ENCODE results near the gene POLRMT.

The POLRMT gene

DNA sequence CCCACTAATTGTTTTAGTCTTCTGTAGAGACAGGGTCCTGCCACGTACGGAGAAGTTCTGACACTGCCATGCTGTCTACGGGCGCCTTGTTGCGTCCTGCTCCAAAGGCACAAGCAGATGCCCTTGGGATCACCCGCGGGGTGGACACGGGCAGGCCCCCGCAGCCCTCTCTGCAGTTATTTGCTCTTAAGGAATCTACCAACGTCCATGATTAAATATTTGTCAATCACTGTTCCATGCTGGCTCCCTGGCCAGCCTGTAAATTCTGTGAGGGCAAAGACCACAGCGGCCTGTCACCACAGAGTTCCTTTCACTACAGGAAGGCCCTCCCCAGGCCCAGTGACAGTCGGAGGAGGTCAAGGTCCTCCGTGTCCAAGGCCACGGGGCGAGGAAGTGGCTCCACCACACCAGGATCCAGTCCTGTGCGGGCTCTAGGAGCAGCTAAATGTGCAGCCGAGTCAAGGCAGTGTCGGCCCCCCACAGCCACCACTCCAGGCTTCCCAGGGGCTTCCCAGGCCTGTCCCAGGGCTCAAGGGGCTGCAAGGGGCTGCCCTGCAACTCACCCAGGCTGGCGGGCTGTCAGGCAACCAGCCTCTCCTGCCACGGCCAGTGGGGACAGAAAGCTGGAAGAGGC is 27.6 kb upstream of the POLRMT start:
- peak overlapping the region; percentile 95 for H3K4me3 ChIP-seq (ENCODE audit: low read length)
- H3K9me3 ChIP-seq (replicated peaks; ENCODE audit: low read length) = no peaks in the 10 kb centered on the region
- H3K9ac ChIP-seq (ENCODE audit: low read depth, low read length) = peak overlapping the region; percentile 99
- peak overlapping the region; percentile 100 for H3K4me2 ChIP-seq (ENCODE audit: low read length)
- no peaks in the 10 kb centered on the region for H3K27me3 ChIP-seq (ENCODE audit: control insufficient read depth, insufficient read depth, low read length)
- peaks cover 67% of the 10 kb centered on the region for H3K4me1 ChIP-seq (ENCODE audit: control insufficient read depth, insufficient read depth, low read length)
- peaks cover 11% of the 10 kb centered on the region for H3K36me3 ChIP-seq (ENCODE audit: insufficient read depth, low read length)

DNA sequence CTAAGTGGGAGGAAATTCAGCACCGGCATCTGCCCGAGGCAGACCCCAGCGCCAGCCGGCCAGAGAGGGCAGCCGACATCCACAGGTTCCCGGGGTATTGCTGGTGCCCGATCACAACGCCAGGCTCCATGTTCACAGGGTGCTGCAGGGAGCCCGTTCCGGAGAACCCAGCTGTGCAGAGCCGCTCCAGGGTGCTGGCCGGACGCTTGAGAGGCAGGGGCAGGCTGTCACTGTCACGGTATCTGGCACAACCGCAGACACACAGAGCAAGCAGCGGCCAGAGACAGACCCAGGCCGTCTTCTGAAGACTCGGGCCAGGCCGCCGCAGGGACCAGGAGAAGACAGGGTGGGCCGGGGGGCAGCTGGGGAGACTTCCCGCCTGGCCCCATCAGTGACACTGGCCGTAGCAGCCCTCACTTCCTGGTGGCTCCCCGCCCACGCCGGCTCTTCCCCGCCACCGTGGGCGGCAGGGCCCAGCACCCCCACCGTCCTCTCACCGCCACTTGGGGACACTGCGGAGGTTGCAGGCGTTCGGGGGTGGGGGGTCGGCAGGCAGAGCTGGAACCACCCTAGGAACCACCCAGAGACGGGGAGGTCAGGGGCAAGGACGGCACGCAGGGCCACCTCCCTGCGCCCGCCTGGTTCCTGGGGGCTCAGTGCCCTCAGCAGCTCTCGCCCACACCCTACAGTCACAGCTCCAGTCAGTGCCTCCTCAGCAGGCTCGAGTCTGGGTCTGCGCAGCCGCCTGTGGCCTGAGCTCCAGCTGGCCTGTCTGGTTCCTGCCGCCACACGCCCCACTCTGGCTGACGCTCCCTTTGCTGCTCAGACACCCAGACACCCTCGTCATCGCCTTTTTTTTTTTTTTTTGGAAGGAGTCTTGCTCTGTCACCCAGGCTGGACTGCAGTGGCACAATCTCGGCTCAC is 25.8 kb upstream of the POLRMT start:
- H3K9ac ChIP-seq (ENCODE audit: low read depth, low read length) = peak overlapping the region; percentile 54
- H3K4me2 ChIP-seq (ENCODE audit: low read length) = peak overlapping the region; percentile 100
- H3K27me3 ChIP-seq (ENCODE audit: control insufficient read depth, insufficient read depth, low read length) = no peaks in the 10 kb centered on the region
- no peaks in the 10 kb centered on the region for H3K9me3 ChIP-seq (replicated peaks; ENCODE audit: low read length)
- H3K36me3 ChIP-seq (ENCODE audit: insufficient read depth, low read length) = peaks cover 16% of the 10 kb centered on the region
- peaks cover 69% of the 10 kb centered on the region for H3K4me1 ChIP-seq (ENCODE audit: control insufficient read depth, insufficient read depth, low read length)
- peak overlapping the region; percentile 60 for H3K4me3 ChIP-seq (ENCODE audit: low read length)

DNA sequence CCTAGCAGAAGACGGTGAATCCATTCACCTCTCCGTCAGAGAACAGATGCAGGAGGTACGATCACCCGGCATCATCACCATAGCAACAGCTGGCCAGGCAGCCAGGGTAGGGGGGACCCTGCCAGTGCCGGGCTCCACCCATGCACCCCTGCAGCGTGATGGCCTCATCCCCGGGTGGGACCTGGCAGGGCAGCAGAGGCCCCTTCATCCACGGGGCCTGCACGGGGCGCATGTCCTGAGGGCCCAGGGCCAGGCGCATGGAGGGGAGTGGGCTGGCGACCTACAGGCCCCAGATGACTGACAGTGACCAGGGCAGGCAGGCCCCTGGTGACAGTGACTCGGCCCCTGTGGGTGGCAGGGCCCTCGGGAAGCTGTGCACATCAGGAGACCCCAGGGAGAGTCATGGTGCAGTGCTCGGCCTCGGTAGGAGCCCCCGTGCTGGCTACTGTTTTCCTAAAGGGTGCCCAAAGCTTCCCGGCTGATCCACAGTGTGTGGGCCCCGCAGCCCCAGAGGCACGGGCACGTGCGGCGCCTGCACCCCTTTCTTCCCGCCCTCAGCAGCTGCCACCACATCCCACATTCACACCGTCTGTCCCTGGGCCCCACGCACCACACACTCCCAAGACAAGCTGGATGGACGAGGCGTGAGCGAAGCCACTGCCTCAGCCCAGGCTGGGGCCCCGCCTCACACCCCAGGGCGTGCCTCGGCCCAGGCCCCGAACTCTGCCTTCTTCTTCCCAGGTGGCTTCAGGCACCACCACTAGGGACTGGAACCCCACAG is 24.9 kb upstream of the POLRMT start:
- peak overlapping the region; percentile 54 for H3K9ac ChIP-seq (ENCODE audit: low read depth, low read length)
- no peaks in the 10 kb centered on the region for H3K9me3 ChIP-seq (replicated peaks; ENCODE audit: low read length)
- H3K36me3 ChIP-seq (ENCODE audit: insufficient read depth, low read length) = peaks cover 25% of the 10 kb centered on the region
- H3K27me3 ChIP-seq (ENCODE audit: control insufficient read depth, insufficient read depth, low read length) = no peaks in the 10 kb centered on the region
- H3K4me1 ChIP-seq (ENCODE audit: control insufficient read depth, insufficient read depth, low read length) = peaks cover 60% of the 10 kb centered on the region
- H3K4me2 ChIP-seq (ENCODE audit: low read length) = peak overlapping the region; percentile 100
- H3K4me3 ChIP-seq (ENCODE audit: low read length) = peak overlapping the region; percentile 60

DNA sequence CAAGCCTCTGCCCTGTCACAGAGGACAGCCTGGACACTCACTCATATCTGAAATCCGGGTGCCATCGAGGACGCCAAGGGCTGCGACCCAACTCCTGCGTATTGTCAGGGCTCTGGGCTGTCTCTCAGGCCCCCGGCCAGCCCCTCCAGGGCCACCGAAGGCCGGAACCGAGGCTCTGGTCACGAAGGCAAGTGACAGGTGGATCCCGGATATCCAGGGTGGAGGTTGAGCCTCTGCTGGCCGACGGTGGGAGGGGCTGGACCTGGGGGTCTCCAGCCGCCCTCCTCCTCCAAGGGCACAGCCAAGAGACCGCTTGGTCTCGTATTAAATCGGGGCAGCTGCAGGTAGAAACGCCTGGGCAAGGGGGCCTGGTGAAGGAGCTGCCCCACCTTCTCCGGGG is 24.3 kb upstream of the POLRMT start:
- peaks cover 60% of the 10 kb centered on the region for H3K4me1 ChIP-seq (ENCODE audit: control insufficient read depth, insufficient read depth, low read length)
- no peak overlapping the region for H3K4me3 ChIP-seq (ENCODE audit: low read length)
- H3K9me3 ChIP-seq (replicated peaks; ENCODE audit: low read length) = no peaks in the 10 kb centered on the region
- H3K27me3 ChIP-seq (ENCODE audit: control insufficient read depth, insufficient read depth, low read length) = no peaks in the 10 kb centered on the region
- no peak overlapping the region for H3K9ac ChIP-seq (ENCODE audit: low read depth, low read length)
- H3K4me2 ChIP-seq (ENCODE audit: low read length) = no peak overlapping the region
- H3K36me3 ChIP-seq (ENCODE audit: insufficient read depth, low read length) = peaks cover 31% of the 10 kb centered on the region

DNA sequence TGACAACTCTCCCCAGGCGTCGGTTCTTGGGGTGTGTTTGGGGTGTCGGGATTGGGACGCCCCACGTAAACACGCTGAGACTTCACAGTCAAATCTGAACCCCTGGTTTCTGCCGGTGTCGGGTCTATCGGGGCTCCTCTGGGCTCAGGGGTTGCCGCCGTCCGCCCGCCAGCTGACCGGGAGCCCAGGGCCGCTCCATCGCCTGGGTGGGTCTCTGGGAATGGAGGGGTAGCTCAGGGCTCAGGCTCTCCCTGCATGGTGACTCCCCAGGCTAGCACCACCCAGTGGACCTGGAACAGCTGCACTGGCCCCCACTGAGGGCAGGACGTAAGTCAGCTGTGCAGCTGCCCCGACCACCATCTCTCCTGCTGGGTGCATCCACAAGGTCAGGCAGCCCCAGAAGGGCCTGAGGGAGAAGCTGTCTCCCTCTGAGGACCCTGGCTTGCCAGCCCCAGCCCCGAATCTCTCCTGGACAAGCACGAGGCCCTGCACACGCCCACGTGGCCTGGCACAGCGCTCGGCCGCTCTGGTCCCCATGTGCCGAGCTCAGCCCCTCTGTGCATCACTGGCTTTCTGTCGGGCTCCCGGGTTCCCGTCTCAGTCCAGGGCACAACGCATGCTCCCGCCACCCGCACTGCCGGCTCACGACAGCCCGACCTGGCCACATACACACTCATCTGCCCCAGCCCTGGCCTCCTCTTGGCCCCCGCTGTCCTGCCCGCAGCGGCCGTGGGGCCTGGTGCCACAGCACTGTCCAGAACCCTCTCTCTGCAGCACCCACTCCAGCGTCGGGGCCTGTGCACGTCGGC is 23.6 kb upstream of the POLRMT start:
- no peak overlapping the region for H3K9ac ChIP-seq (ENCODE audit: low read depth, low read length)
- peaks cover 60% of the 10 kb centered on the region for H3K4me1 ChIP-seq (ENCODE audit: control insufficient read depth, insufficient read depth, low read length)
- no peaks in the 10 kb centered on the region for H3K27me3 ChIP-seq (ENCODE audit: control insufficient read depth, insufficient read depth, low read length)
- H3K36me3 ChIP-seq (ENCODE audit: insufficient read depth, low read length) = peaks cover 33% of the 10 kb centered on the region
- no peak overlapping the region for H3K4me3 ChIP-seq (ENCODE audit: low read length)
- no peak overlapping the region for H3K4me2 ChIP-seq (ENCODE audit: low read length)
- H3K9me3 ChIP-seq (replicated peaks; ENCODE audit: low read length) = no peaks in the 10 kb centered on the region

DNA sequence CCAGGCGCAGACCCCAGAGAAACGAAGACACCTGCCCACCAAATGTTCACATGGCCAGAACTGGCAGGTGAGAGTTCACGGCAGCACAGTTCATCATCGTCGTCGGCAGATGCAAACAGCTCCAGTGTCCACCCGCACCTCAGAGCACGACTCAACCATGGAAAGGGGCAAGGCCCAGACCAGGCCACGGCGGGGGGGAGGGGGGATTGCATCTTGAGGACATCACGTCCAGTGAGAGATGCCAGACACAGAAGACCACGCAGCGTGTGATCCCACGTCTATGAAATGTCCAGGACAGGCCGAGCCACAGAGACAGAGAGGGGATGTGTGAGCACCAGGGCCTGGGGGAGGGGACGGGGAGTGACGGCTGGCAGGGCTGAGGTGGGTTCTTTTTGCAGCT is 22.4 kb upstream of the POLRMT start:
- H3K27me3 ChIP-seq (ENCODE audit: control insufficient read depth, insufficient read depth, low read length) = no peaks in the 10 kb centered on the region
- no peaks in the 10 kb centered on the region for H3K9me3 ChIP-seq (replicated peaks; ENCODE audit: low read length)
- H3K4me2 ChIP-seq (ENCODE audit: low read length) = no peak overlapping the region
- no peak overlapping the region for H3K4me3 ChIP-seq (ENCODE audit: low read length)
- peaks cover 45% of the 10 kb centered on the region for H3K36me3 ChIP-seq (ENCODE audit: insufficient read depth, low read length)
- H3K9ac ChIP-seq (ENCODE audit: low read depth, low read length) = no peak overlapping the region
- H3K4me1 ChIP-seq (ENCODE audit: control insufficient read depth, insufficient read depth, low read length) = peaks cover 48% of the 10 kb centered on the region

DNA sequence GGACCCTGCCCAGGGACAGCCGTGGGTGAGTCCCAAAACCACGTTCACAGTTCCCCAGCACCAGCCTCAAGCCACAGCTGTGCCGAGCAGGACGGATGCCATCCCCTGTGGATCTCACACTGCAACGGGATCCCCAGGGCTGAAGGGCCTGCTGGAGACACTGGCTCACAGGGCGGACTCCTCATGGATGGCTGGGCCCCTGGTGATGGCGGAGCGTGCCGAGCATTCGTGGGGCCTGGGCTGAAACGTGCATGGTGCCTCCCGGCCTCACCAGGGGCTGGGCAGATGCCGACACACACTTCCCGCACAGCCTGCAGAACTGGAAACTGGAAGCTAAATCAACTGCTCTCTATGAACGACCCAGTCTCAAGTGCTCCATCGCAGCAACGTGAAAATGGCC is 20.1 kb upstream of the POLRMT start:
- Histone ChIP-seq H3K4me3 (ENCODE audit: low read length) (no peak overlapping the region), H3K9me3 (replicated peaks; ENCODE audit: low read length) (no peaks in the 10 kb centered on the region), H3K9ac (ENCODE audit: low read depth, low read length) (no peak overlapping the region), H3K27me3 (ENCODE audit: control insufficient read depth, insufficient read depth, low read length) (no peaks in the 10 kb centered on the region), H3K36me3 (ENCODE audit: insufficient read depth, low read length) (peaks cover 53% of the 10 kb centered on the region), H3K4me1 (ENCODE audit: control insufficient read depth, insufficient read depth, low read length) (peaks cover 26% of the 10 kb centered on the region), H3K4me2 (ENCODE audit: low read length) (no peak overlapping the region)

DNA sequence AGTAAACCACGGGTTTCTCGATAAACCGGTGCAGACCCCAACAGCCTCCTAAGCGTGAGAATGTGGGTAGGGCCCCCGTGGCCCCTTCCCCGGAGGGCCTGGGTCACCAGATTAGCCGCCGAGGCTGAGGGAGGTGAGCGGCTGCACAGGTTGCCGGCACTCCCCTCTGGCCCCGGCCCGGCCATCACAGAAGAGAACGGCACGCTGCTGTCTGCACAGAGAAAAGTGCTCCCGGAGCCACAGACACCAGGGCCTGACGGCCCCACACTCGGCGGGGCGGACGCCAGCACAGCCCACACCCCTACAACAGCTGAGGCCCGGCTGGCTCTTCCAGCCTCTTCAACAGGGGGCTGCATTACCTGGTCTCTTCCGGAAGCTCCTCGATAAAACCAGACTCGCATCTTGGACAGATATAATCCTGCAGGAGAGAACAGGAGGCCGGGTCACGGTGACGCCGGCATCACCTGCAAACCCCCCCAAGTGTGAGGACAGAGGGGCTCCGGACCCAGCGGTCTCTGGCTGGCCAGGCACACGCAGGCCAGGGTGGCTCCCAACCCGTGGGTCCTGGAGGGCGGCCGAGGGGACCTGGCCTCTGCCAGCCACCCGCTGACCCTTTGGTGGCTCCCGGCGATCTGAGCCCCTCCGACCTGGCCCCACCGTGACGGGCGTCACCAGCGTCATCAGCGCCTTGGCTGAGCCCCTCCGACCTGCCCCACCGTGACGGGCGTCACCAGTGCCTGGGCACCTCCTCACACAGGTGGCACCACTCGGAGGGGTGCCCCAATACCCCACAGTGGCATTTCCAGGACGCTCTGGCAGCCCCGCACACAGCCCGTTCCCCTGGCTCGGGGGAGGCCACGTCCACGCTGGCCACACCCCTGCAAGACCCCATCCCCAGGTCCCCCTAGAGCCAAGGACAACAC is 19.4 kb upstream of the POLRMT start:
- Histone ChIP-seq H3K4me2 (ENCODE audit: low read length) (no peak overlapping the region), H3K9ac (ENCODE audit: low read depth, low read length) (no peak overlapping the region), H3K4me3 (ENCODE audit: low read length) (no peak overlapping the region), H3K27me3 (ENCODE audit: control insufficient read depth, insufficient read depth, low read length) (no peaks in the 10 kb centered on the region), H3K4me1 (ENCODE audit: control insufficient read depth, insufficient read depth, low read length) (peaks cover 19% of the 10 kb centered on the region), H3K9me3 (replicated peaks; ENCODE audit: low read length) (no peaks in the 10 kb centered on the region), H3K36me3 (ENCODE audit: insufficient read depth, low read length) (peaks cover 50% of the 10 kb centered on the region)

DNA sequence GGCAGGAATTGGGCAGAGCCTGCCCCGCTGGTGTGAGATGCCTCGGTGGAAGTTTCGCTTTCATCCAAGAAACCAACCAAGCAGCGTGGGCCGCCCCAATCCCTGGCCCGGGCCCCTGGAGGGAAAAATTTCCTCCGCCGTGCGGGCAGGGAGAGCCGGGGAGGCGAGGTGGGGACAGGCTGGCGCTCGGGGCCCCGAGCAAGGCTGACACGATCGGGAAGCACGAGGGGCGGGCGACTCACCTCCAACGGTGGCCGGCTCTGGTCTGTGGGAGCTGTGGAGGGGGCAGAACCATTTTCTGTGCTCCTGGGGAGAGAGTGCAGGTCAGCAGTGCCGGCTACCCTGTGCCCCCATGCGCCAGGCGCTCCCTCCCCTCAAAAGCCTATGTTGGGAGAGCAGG is 18.7 kb upstream of the POLRMT start:
- Histone ChIP-seq H3K36me3 (ENCODE audit: insufficient read depth, low read length) (peaks cover 57% of the 10 kb centered on the region), H3K4me3 (ENCODE audit: low read length) (no peak overlapping the region), H3K4me2 (ENCODE audit: low read length) (no peak overlapping the region), H3K9ac (ENCODE audit: low read depth, low read length) (no peak overlapping the region), H3K9me3 (replicated peaks; ENCODE audit: low read length) (no peaks in the 10 kb centered on the region), H3K4me1 (ENCODE audit: control insufficient read depth, insufficient read depth, low read length) (peaks cover 12% of the 10 kb centered on the region), H3K27me3 (ENCODE audit: control insufficient read depth, insufficient read depth, low read length) (no peaks in the 10 kb centered on the region)

DNA sequence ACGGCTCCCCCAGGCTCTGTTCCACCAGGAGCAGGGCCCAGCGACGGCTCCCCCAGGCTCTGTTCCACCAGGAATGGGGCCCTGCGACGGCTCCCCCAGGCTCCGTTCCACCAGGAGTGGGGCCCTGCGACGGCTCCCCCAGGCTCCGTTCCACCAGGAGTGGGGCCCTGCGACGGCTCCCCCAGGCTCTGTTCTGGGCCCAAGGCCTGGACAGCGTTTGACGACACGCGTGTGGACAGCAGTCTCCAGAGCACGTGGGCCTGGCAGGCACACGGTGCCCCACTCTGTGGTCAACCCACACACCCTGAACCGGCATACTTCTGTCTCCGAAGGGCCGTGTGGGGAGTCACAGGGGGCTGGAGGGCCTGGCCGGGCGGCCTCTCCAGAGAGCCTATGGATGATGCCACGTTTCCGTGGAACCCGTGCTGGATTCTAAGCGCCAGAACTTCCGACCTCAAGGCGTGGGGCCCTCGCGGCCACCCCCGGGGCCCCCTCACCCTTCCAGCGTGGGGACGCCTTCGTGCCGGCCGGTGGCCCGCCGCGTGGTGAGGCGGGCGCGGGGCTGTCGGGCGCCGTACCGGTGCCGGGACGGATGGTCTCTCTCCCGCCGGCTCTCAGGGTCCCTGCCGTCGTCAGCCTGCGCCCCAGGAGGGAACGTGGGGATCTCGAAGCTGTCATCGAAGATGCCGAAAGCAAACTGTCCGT is 17.9 kb upstream of the POLRMT start:
- H3K36me3 ChIP-seq (ENCODE audit: insufficient read depth, low read length) = peaks cover 60% of the 10 kb centered on the region
- no peak overlapping the region for H3K4me3 ChIP-seq (ENCODE audit: low read length)

More for the DNA sequence above, 17.9 kb upstream of the POLRMT start:
- Histone ChIP-seq H3K4me1 (ENCODE audit: control insufficient read depth, insufficient read depth, low read length) (peaks cover 5% of the 10 kb centered on the region), H3K9me3 (replicated peaks; ENCODE audit: low read length) (no peaks in the 10 kb centered on the region), H3K4me2 (ENCODE audit: low read length) (no peak overlapping the region), H3K27me3 (ENCODE audit: control insufficient read depth, insufficient read depth, low read length) (no peaks in the 10 kb centered on the region), H3K9ac (ENCODE audit: low read depth, low read length) (no peak overlapping the region)

All from skeletal muscle satellite cell (primary cell).